K562 (cell line): ENCODE measurements around the gene SYT1. TPM values are rescaled to one million over a fixed set of nuclear protein-coding genes. Genes with fewer than 3 reads are reported as not detected.

Source experiments
- ATAC-seq: fragments of 200-7000 bp; cut with Tn5 transposase; 3 replicates; pipeline ENCODE4 v1.9.1; 2020; ENCODE audit warnings: moderate library complexity
- Bru-seq: library from RNA; stranded (reverse); fragments of 400-500 nt; gene quantifications from one replicate; lab custom pipeline; 2021; lab: Mats Ljungman, UMichigan
- BruChase-seq, 2 experiments: library from RNA; stranded (reverse); fragments of 400-500 nt; gene quantifications; one replicate each; lab custom pipeline; 2021; lab: Mats Ljungman, UMichigan
- BruUV-seq: library from RNA; stranded (reverse); fragments of 400-500 nt; replicated peaks from 2 replicates; lab custom pipeline; 2021; lab: Mats Ljungman, UMichigan
- CTCF ChIA-PET: fragments of 300-600 bp; formaldehyde crosslinking; extraction: SDS; loops from one replicate; lab custom pipeline; 2021; ENCODE audit warnings: low intra/inter-chr PET ratio; lab: Yijun Ruan, JAX
- POLR2A ChIA-PET: fragments of 300-600, 350-650 bp; sonication (Branson Sonifier 250); formaldehyde crosslinking; extraction: SDS; loops from one replicate; lab custom pipeline; 2021; ENCODE audit warnings: antibody characterized with exemption, inconsistent platforms; lab: Yijun Ruan, JAX
- DNase-seq, 4 experiments: peaks; one replicate each; pipeline versions ENCODE4 v3.0.0 to v3.0.0-alpha.2; 2011 to 2018; ENCODE audit warnings: low spot score in 3 of 4, mixed read lengths in 3 of 4; ENCODE audit errors: extremely low read depth in 1 of 4
- FAIRE-seq: peaks from 2 replicates; lab custom pipeline; 2011; peaks lifted over from hg19 to GRCh38; lab: Jason Lieb, UNC
- H2AFZ ChIP-seq: 2 replicates; pipeline ENCODE4 v1.6.0; 2011; ENCODE audit warnings: low read depth, low read length, control low read depth, inconsistent platforms
- H3K27ac ChIP-seq: fragments of 200-600 bp; 3 replicates; pipeline ENCODE4 v1.8.0; 2011; ENCODE audit warnings: low read depth, mild to moderate bottlenecking, control low read depth, inconsistent platforms, low read length, moderate library complexity, mixed read lengths; ENCODE audit errors: extremely low read depth
- H3K27me3 ChIP-seq, 2 experiments: fragments of 300-600 bp in 1 of 2; 2 replicates in 1 of 2; 3 replicates in 1 of 2; pipeline versions ENCODE4 v1.6.0 to v1.8.0; 2011; ENCODE audit warnings: inconsistent platforms in 2 of 2, low read length in 2 of 2, mild to moderate bottlenecking in 1 of 2, mixed read lengths in 1 of 2, moderate library complexity in 1 of 2; ENCODE audit not compliant: control insufficient read depth in 2 of 2, insufficient read depth in 2 of 2
- H3K36me3 ChIP-seq: fragments of 300-600 bp; 3 replicates; pipeline ENCODE4 v1.8.0; 2011; ENCODE audit warnings: mild to moderate bottlenecking, low read length, inconsistent platforms; ENCODE audit not compliant: control insufficient read depth, insufficient read depth
- H3K4me1 ChIP-seq, 2 experiments: fragments of 200-600 bp in 1 of 2; replicated peaks in 1 of 2; 2 replicates in 1 of 2; 3 replicates in 1 of 2; pipeline versions ENCODE4 v1.5.1 to v1.8.0; 2011; ENCODE audit warnings: inconsistent platforms in 2 of 2, low read length in 2 of 2, mild to moderate bottlenecking in 1 of 2, mixed read lengths in 1 of 2, moderate library complexity in 1 of 2; ENCODE audit not compliant: control insufficient read depth in 2 of 2, insufficient read depth in 2 of 2
- H3K4me2 ChIP-seq: 2 replicates; pipeline ENCODE4 v1.6.1; 2011; ENCODE audit warnings: low read length, control low read depth, inconsistent platforms, mixed read lengths; ENCODE audit not compliant: insufficient read depth
- H3K4me3 ChIP-seq: fragments of 200-600 bp; sonication (generic), shearing (Covaris generic); 2 replicates; pipeline ENCODE4 v1.5.1; 2016; ENCODE audit warnings: control low read depth, inconsistent platforms
- H3K79me2 ChIP-seq: fragments of 200-600 bp; 3 replicates; pipeline ENCODE4 v1.8.0; 2011; ENCODE audit warnings: low read length, inconsistent platforms; ENCODE audit not compliant: control insufficient read depth, insufficient read depth
- H3K9ac ChIP-seq, 2 experiments: 2 replicates each; pipeline versions ENCODE4 v1.6.0 to v1.6.1; 2011; ENCODE audit warnings: low read depth in 2 of 2, low read length in 2 of 2, control low read depth in 1 of 2, inconsistent platforms in 1 of 2, mild to moderate bottlenecking in 1 of 2, mixed read lengths in 1 of 2; ENCODE audit not compliant: insufficient read depth in 1 of 2
- H3K9me1 ChIP-seq: one replicate; pipeline ENCODE4 v1.6.0; 2011; ENCODE audit warnings: inconsistent platforms, mild to moderate bottlenecking, low read length, moderate library complexity; ENCODE audit not compliant: control insufficient read depth, insufficient read depth
- H3K9me3 ChIP-seq: replicated peaks from 2 replicates; pipeline ENCODE4 v1.5.1; 2011; ENCODE audit warnings: low read depth, low read length, inconsistent platforms; ENCODE audit not compliant: control insufficient read depth, insufficient read depth
- H4K20me1 ChIP-seq: replicated peaks from 2 replicates; pipeline ENCODE4 v1.6.1; 2011; ENCODE audit warnings: low read length, inconsistent platforms, mixed read lengths; ENCODE audit not compliant: control insufficient read depth, insufficient read depth
- FOXK2 ChIP-seq, 2 experiments: fragments of 450-650 bp; IDR thresholded peaks in 1 of 2; conservative IDR thresholded peaks in 1 of 2; 2 replicates each; pipeline ENCODE4 v1.6.1; 2016; ENCODE audit warnings: low read depth in 2 of 2, mild to moderate bottlenecking in 1 of 2
- KLF16 ChIP-seq: IDR thresholded peaks from 2 replicates; pipeline ENCODE4 v1.6.1; 2016; ENCODE audit warnings: antibody characterized with exemption
- TBL1XR1 ChIP-seq, 2 experiments: IDR thresholded peaks; 2 replicates each; pipeline ENCODE4 v1.6.1; 2012; ENCODE audit warnings: improper control_type of control experiment in 2 of 2, low read length in 2 of 2, mild to moderate bottlenecking in 1 of 2
- ZNF217 ChIP-seq: sonication (generic); formaldehyde crosslinking; IDR thresholded peaks from 2 replicates; pipeline ENCODE4 v1.8.0; 2022; ENCODE audit warnings: mild to moderate bottlenecking, missing genetic modification reagents
- ZNF408 ChIP-seq: fragments of 250-450 bp; sonication (Bioruptor Pico); IDR thresholded peaks from 2 replicates; pipeline ENCODE4 v1.4.0; 2020; ENCODE audit warnings: low read depth, mild to moderate bottlenecking, moderate library complexity
- ZNF75A ChIP-seq: fragments of 450-650 bp; formaldehyde crosslinking; IDR thresholded peaks from 2 replicates; pipeline ENCODE4 v1.4.0; 2020; ENCODE audit warnings: mild to moderate bottlenecking
- WGBS: fragments of 100-300 bp; shearing (Covaris generic); methylation state at CpG from one replicate; pipeline ENCODE4 v1.1.6; 2016; ENCODE audit warnings: low coverage, mixed read lengths; ENCODE audit not compliant: insufficient coverage; ENCODE audit errors: missing lambda C conversion rate; 5-methylcytosine and 5-hydroxymethylcytosine counted together
- in situ Hi-C: fragments of 300-500 bp; cut with MboI; formaldehyde crosslinking; loops from 4 replicates; pipeline ENCODE4 v1.15.0; 2018; ENCODE audit warnings: inconsistent platforms, mixed read lengths
- intact Hi-C: fragments of 100-400 bp; cut with micrococcal nuclease; formaldehyde crosslinking; loops from 2 replicates; pipeline ENCODE4 v1.14.2; 2022
- long read RNA-seq, 3 experiments: library from polyadenylated mRNA in 2 of 3; library from RNA in 1 of 3; unstranded in 2 of 3; stranded (forward) in 1 of 3; transcript quantifications; one replicate each; pipeline ENCODE4 v2.0.0, GENCODE V29; 2019 to 2022
- polyA minus RNA-seq, 3 experiments: library from RNA; depleted of rRNA, polyadenylated mRNA; stranded (reverse); fragments of >200 nt; gene quantifications; 2 replicates each; pipeline ENCODE4 v1.2.3, GENCODE V29; 2011
- polyA plus RNA-seq, 8 experiments: library from polyadenylated mRNA; depleted of rRNA in 4 of 8; stranded (reverse) in 5 of 8; unstranded in 3 of 8; fragments of >200 nt; fragmentation: Nextera tagmentation in 2 of 8; fragmentation: Illumina TruSeq in 1 of 8; extraction: Ambion mirVana in 2 of 8; extraction: Trizol in 1 of 8; gene quantifications; 2 replicates each; pipeline versions ENCODE4 v1.2.1 to v1.2.3, GENCODE V29; 2011 to 2014; ENCODE audit warnings: inconsistent platforms in 1 of 8, missing spikeins in 1 of 8
- total RNA-seq, 7 experiments: library from RNA; depleted of rRNA in 6 of 7; stranded (reverse); fragments of >200 nt in 6 of 7; fragmentation: Illumina TruSeq in 2 of 7; extraction: Trizol in 2 of 7; gene quantifications; 2 replicates each; pipeline versions ENCODE4 v1.2.1 to v1.2.3, GENCODE V29; 2011 to 2021; ENCODE audit warnings: low replicate concordance in 1 of 7

Gene SYT1
- not detected in 2 replicates for total RNA-seq (2011; cell fraction: chromatin; rRNA removed; ENCODE audit: low replicate concordance)
- 0.17 TPM in 1 of 2 replicates, not detected in the other for total RNA-seq (2011; cell fraction: nucleolus; rRNA removed)
- total RNA-seq (2011; cell fraction: nucleoplasm; rRNA removed): not detected in 2 replicates
- not detected in 2 replicates for total RNA-seq (2014; rRNA removed)
- total RNA-seq (2014; rRNA removed; fragmentation: Illumina TruSeq; extraction: Trizol): 0.07 TPM in 1 of 2 replicates, not detected in the other
- 0.07 TPM in 1 of 2 replicates, not detected in the other for total RNA-seq (2015; rRNA removed; fragmentation: Illumina TruSeq; extraction: Trizol)
- total RNA-seq (2021): not detected in 2 replicates
- 0.13 TPM in 1 of 2 replicates, not detected in the other for polyA plus RNA-seq (2011; rRNA removed)
- 0.03 TPM in 1 of 2 replicates, not detected in the other for polyA plus RNA-seq (2011; cell fraction: cytosol; rRNA removed)
- polyA plus RNA-seq (2011; cell fraction: nucleus; rRNA removed): 0.06 TPM in 1 of 2 replicates, not detected in the other
- polyA plus RNA-seq (2012): 0.03 and 0.21 TPM in 2 replicates
- 0.03 TPM in 1 of 2 replicates, not detected in the other for polyA plus RNA-seq (2014; fragmentation: Illumina TruSeq; extraction: Trizol)
- under 1 TPM in 1 of 2 experiments, not detected in 1; 0.08 TPM for polyA plus RNA-seq (2014; fragmentation: Nextera tagmentation; extraction: Ambion mirVana)
- not detected in 2 replicates for polyA plus RNA-seq (2014; rRNA removed)
- 0.32 TPM in 1 of 2 replicates, not detected in the other for polyA minus RNA-seq (2011; rRNA and poly(A)+ RNA removed)
- polyA minus RNA-seq (2011; cell fraction: cytosol; rRNA and poly(A)+ RNA removed): not detected in 2 replicates
- polyA minus RNA-seq (2011; cell fraction: nucleus; rRNA and poly(A)+ RNA removed): 0.81 TPM in 1 of 2 replicates, not detected in the other
- percentile 12 among the genes with signal in this experiment for Bru-seq, nascent RNA
- BruChase-seq, experiment 1, labeled RNA remaining after a 2-hour chase: percentile 17 among the genes with signal in this experiment
- BruChase-seq, experiment 2, labeled RNA remaining after a 6-hour chase: percentile 17 among the genes with signal in this experiment
- long read RNA-seq, experiment 1: 0 reads
- long read RNA-seq, experiment 2: 0 reads
- long read RNA-seq, experiment 3: 0 reads

DNA sequence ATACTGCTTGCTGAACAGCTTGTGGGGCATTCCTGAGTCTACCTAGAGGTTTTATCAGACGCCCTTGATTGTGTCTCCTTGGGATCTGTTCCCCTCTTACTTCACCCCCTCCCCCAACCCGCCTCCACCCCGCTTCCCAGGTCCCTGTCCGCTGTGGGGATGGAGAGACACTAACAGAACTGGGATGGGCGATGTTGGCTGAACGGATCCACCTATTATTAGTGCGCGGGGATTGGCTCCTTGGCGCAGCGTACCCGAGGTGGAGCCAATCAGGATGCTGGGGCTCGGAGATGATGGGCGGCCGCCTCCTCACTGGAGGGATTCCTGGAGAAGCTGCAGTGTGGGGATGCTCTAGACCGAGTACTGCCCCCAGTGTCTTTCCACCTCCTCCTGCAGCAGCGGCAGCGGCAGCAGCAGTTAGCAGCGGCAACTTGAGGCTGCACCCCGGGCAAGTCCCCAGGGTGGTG is at the start of gene SYT1:
Gene SYT1 (plus strand): TSS at position 372 of the 467 bp plus-strand sequence.
- Histone ChIP-seq H3K9me1 (no peaks in the 10 kb centered on the region), H3K9me3 (no peaks in the 10 kb centered on the region), H2AFZ (no peak within 1 kb of the TSS), H3K4me2 (no peak within 1 kb of the TSS), H3K4me1 (no peaks in the 10 kb centered on the region), H3K36me3 (no peaks in the 10 kb centered on the region), H3K79me2 (no peaks in the 10 kb centered on the region), H3K4me3 (no peak within 1 kb of the TSS), H4K20me1 (no peaks in the 10 kb centered on the region), H3K27me3 (no peaks in the 10 kb centered on the region), H3K9ac (no peak within 1 kb of the TSS), H3K27ac (no peak within 1 kb of the TSS)
- ATAC-seq: no peak
- no peak for DNase-seq
- in situ Hi-C loops: no loop called here
- TF ChIP-seq TBL1XR1 (IDR thresholded peaks at IDR 0.05; ENCODE audit: low read length in 2 of 2) (no peak), ZNF217 (CRISPR knock-in tag) (no peak), FOXK2 (conservative IDR thresholded peaks at IDR 0.05 in 1 of 2, IDR thresholded peaks at IDR 0.05 in 1 of 2; ENCODE audit: low read depth in 2 of 2) (no peak), KLF16 (no peak), ZNF408 (no peak), ZNF75A (no peak)
- no TSS peak for BruUV-seq
- ChIA-PET CTCF (no interaction called here), POLR2A (no interaction called here)
- FAIRE-seq: no peak
- intact Hi-C loops: no loop called here
- WGBS: 0% methylated on average over 16 of the region's 19 CpGs
